ENCODE measurements around the gene SLC28A1.

DNA sequence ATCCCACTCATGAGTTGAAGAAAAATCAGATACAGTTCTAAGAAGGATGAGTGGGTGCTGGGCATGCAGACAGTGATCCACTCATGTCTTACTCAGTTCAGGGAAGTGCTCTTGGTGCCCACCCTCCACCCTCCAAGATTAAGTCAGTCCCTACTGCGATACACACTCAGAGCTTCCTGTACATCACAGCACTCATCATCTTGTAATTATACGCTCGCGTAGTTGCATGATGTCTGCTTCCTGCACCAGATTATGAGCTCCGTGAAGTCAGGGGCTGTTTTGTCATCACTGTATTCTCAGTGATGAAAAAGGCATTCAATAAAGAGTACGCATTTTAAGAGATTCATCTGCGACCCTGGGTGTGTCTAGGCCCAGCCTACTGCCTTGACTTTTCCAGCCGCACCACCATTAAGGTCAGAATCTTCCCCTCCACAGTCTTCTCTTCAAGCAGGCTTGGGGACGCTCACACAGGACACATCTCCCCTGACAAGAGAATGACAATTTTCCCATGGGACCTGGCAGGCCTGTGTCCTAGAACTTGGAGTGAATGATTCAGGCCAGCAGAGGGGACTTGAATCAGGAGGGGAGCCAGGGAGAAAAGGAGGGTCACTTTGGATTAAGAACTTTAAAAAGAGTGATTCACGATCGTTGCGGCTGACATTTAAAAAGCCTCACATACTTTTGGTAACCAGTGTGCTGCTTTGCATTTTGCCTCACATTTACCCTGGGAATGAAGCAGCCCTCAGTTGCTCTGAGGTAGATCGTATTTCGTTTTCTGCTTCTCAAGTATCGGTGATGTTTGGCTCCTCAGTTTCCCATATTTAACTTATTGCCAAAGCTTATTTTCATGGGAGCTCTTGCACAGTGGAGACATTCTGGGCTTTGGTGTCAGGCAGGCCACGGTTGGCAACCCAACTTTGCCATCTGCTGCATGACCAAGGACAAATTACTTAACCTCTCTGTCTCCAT lies 89.3 kb downstream of the SLC28A1 start:
- TF ChIP-seq, protein P1, sequence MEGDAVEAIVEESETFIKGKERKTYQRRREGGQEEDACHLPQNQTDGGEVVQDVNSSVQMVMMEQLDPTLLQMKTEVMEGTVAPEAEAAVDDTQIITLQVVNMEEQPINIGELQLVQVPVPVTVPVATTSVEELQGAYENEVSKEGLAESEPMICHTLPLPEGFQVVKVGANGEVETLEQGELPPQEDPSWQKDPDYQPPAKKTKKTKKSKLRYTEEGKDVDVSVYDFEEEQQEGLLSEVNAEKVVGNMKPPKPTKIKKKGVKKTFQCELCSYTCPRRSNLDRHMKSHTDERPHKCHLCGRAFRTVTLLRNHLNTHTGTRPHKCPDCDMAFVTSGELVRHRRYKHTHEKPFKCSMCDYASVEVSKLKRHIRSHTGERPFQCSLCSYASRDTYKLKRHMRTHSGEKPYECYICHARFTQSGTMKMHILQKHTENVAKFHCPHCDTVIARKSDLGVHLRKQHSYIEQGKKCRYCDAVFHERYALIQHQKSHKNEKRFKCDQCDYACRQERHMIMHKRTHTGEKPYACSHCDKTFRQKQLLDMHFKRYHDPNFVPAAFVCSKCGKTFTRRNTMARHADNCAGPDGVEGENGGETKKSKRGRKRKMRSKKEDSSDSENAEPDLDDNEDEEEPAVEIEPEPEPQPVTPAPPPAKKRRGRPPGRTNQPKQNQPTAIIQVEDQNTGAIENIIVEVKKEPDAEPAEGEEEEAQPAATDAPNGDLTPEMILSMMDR (IDR thresholded peaks at IDR 0.05; ENCODE audit: insufficient read depth, low read length, poor library complexity, severe bottlenecking), result no peak
- TF ChIP-seq EZH2phosphoT487 (conservative IDR thresholded peaks at IDR 0.05; ENCODE audit: low read length), result no peak

Data from SU-DHL-6 (cell line).